C4-2B (cell line): ENCODE results near the gene OR2B2.

Experiments
- H3K27ac ChIP-seq: fragments of 450-650 bp; 2 replicates; pipeline ENCODE4 v1.5.1; 2017
- ZFX ChIP-seq: fragments of 450-650 bp; IDR thresholded peaks from 2 replicates; pipeline ENCODE4 v1.6.1; 2017
- TF ChIP-seq, protein P1 (sequence below): fragments of 450-650 bp; conservative IDR thresholded peaks from 2 replicates; pipeline ENCODE4 v1.5.1; 2017; ENCODE audit warnings: mild to moderate bottlenecking

OR2B2 gene

DNA sequence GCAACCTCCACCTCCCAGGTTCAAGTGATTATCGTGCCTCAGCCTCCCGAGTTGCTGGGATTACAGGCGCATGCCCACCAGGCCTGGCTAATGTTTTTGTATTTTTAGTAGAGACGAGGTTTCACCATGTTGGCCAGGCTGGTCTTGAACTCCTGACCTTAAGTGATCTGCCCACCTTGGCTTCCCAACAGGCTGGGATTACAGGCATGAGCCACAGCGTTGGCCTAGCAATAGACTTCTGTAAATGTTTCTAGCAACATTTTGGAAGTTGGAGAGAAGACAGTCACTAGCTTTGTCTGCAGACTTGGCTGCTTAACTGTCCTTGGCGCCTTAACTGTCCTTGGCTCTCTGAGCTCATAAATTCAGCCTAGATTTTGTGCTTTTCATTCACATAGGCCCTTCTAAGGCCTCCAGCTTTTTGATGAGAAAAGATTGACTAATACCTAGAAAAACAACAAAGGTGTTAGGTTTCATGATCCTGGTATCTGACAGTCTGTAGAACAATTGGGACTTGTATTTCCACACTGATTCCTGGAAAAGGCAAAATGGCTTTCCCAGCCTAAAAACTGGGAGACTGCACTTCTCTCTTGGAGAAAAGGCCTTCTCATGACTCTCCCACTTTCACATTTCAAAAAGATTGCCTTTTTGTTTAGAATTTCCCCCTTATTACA, 49.7 kb downstream of the OR2B2 start:
- TF ChIP-seq ZFX = no peak
- TF ChIP-seq, protein P1, sequence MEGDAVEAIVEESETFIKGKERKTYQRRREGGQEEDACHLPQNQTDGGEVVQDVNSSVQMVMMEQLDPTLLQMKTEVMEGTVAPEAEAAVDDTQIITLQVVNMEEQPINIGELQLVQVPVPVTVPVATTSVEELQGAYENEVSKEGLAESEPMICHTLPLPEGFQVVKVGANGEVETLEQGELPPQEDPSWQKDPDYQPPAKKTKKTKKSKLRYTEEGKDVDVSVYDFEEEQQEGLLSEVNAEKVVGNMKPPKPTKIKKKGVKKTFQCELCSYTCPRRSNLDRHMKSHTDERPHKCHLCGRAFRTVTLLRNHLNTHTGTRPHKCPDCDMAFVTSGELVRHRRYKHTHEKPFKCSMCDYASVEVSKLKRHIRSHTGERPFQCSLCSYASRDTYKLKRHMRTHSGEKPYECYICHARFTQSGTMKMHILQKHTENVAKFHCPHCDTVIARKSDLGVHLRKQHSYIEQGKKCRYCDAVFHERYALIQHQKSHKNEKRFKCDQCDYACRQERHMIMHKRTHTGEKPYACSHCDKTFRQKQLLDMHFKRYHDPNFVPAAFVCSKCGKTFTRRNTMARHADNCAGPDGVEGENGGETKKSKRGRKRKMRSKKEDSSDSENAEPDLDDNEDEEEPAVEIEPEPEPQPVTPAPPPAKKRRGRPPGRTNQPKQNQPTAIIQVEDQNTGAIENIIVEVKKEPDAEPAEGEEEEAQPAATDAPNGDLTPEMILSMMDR = no peak
- no peak overlapping the region for H3K27ac ChIP-seq

DNA sequence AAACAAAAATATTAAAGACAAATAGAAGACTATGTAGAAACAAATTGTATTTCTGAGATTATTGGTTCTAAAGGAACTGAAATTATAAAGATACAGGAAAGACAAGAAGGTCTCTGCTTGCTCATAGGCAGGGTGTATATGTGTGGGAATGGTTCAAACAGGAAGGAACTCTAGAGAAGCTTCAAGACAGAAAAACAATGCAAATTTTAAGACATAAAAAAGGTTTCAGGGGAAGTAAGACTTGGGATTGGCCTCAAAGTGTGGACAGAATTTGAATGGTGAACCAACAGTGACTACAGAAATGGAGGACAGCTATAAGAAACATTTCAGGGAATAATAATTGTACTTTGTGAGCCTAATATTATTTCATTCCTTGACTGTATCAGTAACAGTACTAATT, 50.3 kb downstream of the OR2B2 start:
- TF ChIP-seq, protein P1 = no peak
- no peak for TF ChIP-seq ZFX
- no peak overlapping the region for H3K27ac ChIP-seq

DNA sequence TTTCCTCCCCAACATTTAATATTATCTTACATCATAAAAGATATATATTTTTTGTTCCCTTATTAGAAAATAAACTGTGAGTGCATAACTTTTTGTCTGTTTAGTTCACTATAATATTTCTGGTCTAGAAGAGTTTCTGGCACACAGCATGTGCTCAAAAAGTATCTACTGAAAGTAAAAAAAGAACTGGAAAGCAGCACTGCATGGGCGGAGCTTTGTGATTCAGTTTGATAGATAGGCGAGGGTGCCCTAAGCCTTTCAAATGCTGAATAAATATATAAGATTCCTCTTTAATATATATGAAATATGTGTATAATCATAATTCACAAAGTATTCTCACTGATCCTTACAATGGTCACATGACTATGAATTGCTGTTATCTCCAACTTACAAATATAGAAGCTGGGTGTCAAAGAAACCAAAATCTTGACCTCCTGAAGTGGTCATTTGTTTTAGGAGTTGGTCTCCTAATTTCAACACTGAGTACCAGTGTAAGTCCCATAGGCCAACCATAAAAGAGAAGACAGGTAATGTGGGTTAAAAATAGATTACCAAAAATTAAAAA, 50.8 kb downstream of the OR2B2 start:
- TF ChIP-seq, protein P1 = no peak
- H3K27ac ChIP-seq = no peak overlapping the region
